Measurements from ENCODE around the gene RGS14. TPM values are rescaled to one million over a fixed set of nuclear protein-coding genes. Genes with fewer than 3 reads are reported as not detected.

Gene RGS14
- total RNA-seq, 1 donor from 2014 or later, result 16.2 TPM

- ATAC-seq, result no peak
- Histone ChIP-seq H3K9me3 (no peaks in the 10 kb centered on the region), H3K36me3 (no peaks in the 10 kb centered on the region), H3K4me3 (no peak overlapping the region), H3K27me3 (ENCODE audit: low read depth) (no peaks in the 10 kb centered on the region), H3K4me1 (peaks cover 34% of the 10 kb centered on the region), H3K27ac (no peak overlapping the region)
- no peak for DNase-seq
- intact Hi-C loops (cut with DNase I), result no loop called here
- no peak for TF ChIP-seq CTCF (IDR thresholded peaks at IDR 0.05)
Observed at GRCh38 chr5:177314376-177315342, 43.1 kb upstream of the RGS14 start.

- Histone ChIP-seq H3K36me3 (peaks cover 6% of the 10 kb centered on the region), H3K27ac (no peak overlapping the region), H3K4me1 (peaks cover 27% of the 10 kb centered on the region), H3K27me3 (ENCODE audit: low read depth) (no peaks in the 10 kb centered on the region), H3K4me3 (no peak overlapping the region), H3K9me3 (no peaks in the 10 kb centered on the region)
- ATAC-seq (no peak), DNase-seq (no peak)
- TF ChIP-seq CTCF (IDR thresholded peaks at IDR 0.05), result no peak
- intact Hi-C loops (cut with DNase I), result no loop called here
Observed at GRCh38 chr5:177315411-177315810, 42.3 kb upstream of the RGS14 start.

- no peak for DNase-seq
- intact Hi-C loops (cut with DNase I), result no loop called here
- Histone ChIP-seq H3K27me3 (ENCODE audit: low read depth) (no peaks in the 10 kb centered on the region), H3K36me3 (peaks cover 6% of the 10 kb centered on the region), H3K4me3 (no peak overlapping the region), H3K9me3 (no peaks in the 10 kb centered on the region), H3K4me1 (peaks cover 21% of the 10 kb centered on the region), H3K27ac (no peak overlapping the region)
- no peak for TF ChIP-seq CTCF (IDR thresholded peaks at IDR 0.05)
- no peak for ATAC-seq
Observed at GRCh38 chr5:177316005-177316404, 41.7 kb upstream of the RGS14 start.

GRCh38 chr5:177317959-177318377 lies 39.8 kb upstream of the RGS14 start:
- peak; percentile 60 to 76 for ATAC-seq
- Histone ChIP-seq H3K4me3 (no peak overlapping the region), H3K27ac (no peak overlapping the region), H3K36me3 (peaks cover 6% of the 10 kb centered on the region), H3K4me1 (peaks cover 2% of the 10 kb centered on the region), H3K9me3 (no peaks in the 10 kb centered on the region), H3K27me3 (ENCODE audit: low read depth) (no peaks in the 10 kb centered on the region)
- peak; percentile 87 for TF ChIP-seq CTCF (IDR thresholded peaks at IDR 0.05)
- DNase-seq, result peak; percentile 77
- intact Hi-C loops (cut with DNase I), result no loop called here

GRCh38 chr5:177319913-177320588 lies 37.7 kb upstream of the RGS14 start:
- H3K27ac ChIP-seq, result no peak overlapping the region
- ATAC-seq (peak in 1 of 2 donors; percentile 45), DNase-seq (peak; percentile 51)
- TF ChIP-seq CTCF (IDR thresholded peaks at IDR 0.05), result no peak
- no peaks in the 10 kb centered on the region for H3K27me3 ChIP-seq (ENCODE audit: low read depth)
- H3K36me3 ChIP-seq, result peaks cover 6% of the 10 kb centered on the region
- no peaks in the 10 kb centered on the region for H3K4me1 ChIP-seq
- no peaks in the 10 kb centered on the region for H3K9me3 ChIP-seq
- H3K4me3 ChIP-seq, result no peak overlapping the region
- intact Hi-C loops (cut with DNase I), result no loop called here

All from lower lobe of right lung (tissue), 2 donors.